Fibroblast of skin of back (primary cell): Measurements from ENCODE around the gene TMEM98. TPM values are rescaled to one million over a fixed set of nuclear protein-coding genes. Genes with fewer than 3 reads are reported as not detected.
A peak's percentile ranks its signal among the peaks of the same experiment; 100 is the strongest.
"Not testable (repeated sequence)": the region's sequence is repeated elsewhere in the genome, so short reads cannot be mapped to it uniquely, and the experiment has no call there.

Experiments used
- DNase-seq: peaks from one replicate; pipeline ENCODE4 v3.0.0-alpha.2; 2013
- polyA plus RNA-seq, 2 experiments: library from polyadenylated mRNA; unstranded; fragments of 120-200 nt; gene quantifications; one replicate each; pipeline ENCODE4 v1.2.1, GENCODE V29; 2013; ENCODE audit not compliant: insufficient read length in 2 of 2

Gene TMEM98, protein sequence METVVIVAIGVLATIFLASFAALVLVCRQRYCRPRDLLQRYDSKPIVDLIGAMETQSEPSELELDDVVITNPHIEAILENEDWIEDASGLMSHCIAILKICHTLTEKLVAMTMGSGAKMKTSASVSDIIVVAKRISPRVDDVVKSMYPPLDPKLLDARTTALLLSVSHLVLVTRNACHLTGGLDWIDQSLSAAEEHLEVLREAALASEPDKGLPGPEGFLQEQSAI
- polyA plus RNA-seq (2013, experiment 1 of 2; ENCODE audit: insufficient read length) = 64.5 TPM
- polyA plus RNA-seq (2013, experiment 2 of 2; ENCODE audit: insufficient read length) = 54.4 TPM

- peak; percentile 36 for DNase-seq
Observed at GRCh38 chr17:32927724-32928585, at the start of gene TMEM98. TSS of gene TMEM98 (plus strand) at chr17:32928153. CDS start at chr17:32931529, 3,376 bp downstream.

GRCh38 chr17:32878211-32878610 is 49.7 kb upstream of the TMEM98 start:
- no peak for DNase-seq

- no peak for DNase-seq
Observed at GRCh38 chr17:32879134-32879533, 48.8 kb upstream of the TMEM98 start.

GRCh38 chr17:32880671-32881453 is 47.1 kb upstream of the TMEM98 start:
- DNase-seq = no peak

GRCh38 chr17:32882029-32882428 is 45.9 kb upstream of the TMEM98 start:
- DNase-seq = no peak

DNA sequence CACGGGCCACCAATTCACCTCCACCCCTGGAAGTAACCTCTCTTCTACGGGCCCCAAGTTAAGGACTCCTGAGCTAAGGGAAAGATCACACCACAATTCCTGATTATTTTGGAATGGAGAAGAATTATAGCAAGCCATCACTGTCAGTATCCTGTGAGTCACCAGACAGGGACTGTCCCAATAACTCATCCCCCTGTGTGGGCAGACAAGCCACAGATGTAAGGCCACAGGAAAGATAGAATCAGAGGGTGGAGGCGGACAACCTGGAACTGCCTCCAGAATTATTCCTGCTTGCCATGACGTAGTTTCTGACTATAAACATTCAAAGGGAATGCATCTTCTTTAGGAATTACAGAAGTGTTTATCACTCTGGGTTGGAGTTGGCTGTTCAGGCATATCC is 45.2 kb upstream of the TMEM98 start:
- no peak for DNase-seq

- DNase-seq = not testable (repeated sequence)
Observed at GRCh38 chr17:32886951-32887350, 41.0 kb upstream of the TMEM98 start.

- not testable (repeated sequence) for DNase-seq
Observed at GRCh38 chr17:32887410-32887809, 40.5 kb upstream of the TMEM98 start.

DNA sequence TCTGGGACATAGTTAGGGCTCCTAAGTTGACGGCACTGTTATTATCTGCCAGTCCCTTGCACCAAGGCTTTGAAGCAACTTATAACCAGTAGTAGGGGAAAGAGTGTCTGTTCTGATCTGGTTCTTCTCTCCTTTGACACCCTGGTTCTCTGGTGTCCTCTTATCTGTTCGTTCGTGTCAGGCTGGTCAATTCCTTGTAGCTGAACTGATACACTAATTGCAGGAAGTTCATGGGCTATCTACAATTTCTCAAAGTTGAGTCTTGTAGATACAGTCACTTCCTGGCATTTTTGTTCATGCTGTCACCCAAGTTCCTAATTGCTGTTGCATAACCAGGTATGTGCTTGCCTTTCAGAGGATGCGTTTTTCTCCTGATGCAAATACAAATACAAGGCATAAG is 33.7 kb upstream of the TMEM98 start:
- no peak for DNase-seq

GRCh38 chr17:32896647-32897258 is 31.2 kb upstream of the TMEM98 start:
- DNase-seq = no peak

GRCh38 chr17:32899236-32900013 is 28.5 kb upstream of the TMEM98 start:
- no peak for DNase-seq

DNA sequence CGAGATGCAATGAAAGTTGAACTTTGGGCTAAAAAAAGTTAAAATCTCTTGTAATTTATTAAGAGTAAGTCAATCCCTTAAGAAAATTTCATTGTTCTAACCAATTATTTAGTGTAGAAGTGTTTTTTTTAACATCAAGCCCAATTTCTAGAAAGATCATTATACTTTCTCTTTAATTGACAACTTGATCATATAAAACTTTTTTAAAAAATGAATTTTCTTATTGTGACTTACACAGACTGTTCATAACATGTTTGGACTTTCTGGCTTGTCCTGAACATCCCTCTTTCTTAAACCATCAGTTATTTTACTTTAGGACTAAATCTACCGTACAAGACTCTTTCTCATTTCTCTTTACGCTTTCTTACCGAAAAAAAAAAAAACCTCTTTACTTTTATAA is 26.2 kb upstream of the TMEM98 start:
- no peak for DNase-seq

DNA sequence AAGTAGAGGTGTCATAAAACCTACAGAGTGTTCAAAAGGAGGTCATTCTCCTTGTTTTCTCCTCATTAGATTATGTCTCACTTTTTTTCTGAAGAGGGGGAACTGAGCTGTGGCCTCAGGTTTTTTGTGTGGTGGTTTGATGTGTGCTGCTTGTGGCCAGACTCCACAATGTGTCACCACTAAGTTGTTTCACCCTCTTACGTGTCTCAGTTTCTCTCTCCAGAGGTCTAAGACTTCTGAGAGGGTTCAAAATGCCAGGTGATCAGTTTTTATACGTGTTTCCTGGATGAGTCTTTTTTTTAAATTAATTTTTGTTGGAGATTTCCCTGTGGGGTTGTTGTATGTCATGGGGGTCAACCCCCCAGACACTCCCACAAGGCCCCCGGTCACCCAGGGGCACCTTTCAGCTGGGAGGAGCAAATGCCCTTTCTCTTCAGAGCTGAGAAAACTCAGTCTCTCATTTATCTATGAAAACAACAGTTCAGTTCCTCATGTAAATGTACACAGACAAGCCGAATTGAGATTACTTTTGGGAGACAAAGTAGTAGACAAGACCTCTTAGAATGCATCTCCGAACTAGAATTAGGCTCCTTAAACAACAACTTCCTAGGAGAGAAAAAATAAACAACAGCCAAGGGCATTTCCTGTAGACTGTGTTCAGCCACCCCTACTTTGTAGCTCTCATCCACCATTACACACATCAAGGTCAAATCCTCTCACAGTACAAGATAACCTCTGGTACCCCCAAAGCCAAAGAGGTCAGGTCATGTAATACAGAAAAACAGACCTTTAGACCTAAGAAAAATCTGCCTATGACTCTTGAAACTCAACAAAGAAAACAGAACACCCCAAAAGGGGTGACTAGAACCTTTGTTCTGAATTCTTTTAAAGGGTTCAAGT is 23.9 kb upstream of the TMEM98 start:
- no peak for DNase-seq

- no peak for DNase-seq
Observed at GRCh38 chr17:32904891-32905290, 23.1 kb upstream of the TMEM98 start.

DNA sequence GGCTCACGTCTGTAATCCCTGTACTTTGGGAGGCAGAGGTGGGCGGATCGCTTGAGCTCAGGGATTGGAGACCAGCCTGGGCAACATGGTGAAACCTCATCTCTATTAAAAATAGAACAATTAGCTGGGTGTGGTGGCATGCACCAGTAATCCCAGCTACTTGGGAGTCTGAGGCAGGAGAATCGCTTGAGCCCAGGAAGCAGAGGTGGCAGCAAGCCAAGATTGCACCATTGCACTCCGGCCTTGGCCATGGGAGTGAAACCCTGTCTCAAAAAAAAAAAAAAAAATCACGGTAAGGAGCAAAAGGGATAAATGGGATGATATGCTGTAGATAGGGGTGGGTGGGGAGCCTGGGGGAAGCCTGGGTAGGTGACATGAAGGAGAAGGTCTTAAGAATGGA is 20.4 kb upstream of the TMEM98 start:
- DNase-seq = no peak

GRCh38 chr17:32909787-32910369 is 18.1 kb upstream of the TMEM98 start:
- DNase-seq = peak; percentile 80

- no peak for DNase-seq
Observed at GRCh38 chr17:32910769-32911168, 17.2 kb upstream of the TMEM98 start.

DNA sequence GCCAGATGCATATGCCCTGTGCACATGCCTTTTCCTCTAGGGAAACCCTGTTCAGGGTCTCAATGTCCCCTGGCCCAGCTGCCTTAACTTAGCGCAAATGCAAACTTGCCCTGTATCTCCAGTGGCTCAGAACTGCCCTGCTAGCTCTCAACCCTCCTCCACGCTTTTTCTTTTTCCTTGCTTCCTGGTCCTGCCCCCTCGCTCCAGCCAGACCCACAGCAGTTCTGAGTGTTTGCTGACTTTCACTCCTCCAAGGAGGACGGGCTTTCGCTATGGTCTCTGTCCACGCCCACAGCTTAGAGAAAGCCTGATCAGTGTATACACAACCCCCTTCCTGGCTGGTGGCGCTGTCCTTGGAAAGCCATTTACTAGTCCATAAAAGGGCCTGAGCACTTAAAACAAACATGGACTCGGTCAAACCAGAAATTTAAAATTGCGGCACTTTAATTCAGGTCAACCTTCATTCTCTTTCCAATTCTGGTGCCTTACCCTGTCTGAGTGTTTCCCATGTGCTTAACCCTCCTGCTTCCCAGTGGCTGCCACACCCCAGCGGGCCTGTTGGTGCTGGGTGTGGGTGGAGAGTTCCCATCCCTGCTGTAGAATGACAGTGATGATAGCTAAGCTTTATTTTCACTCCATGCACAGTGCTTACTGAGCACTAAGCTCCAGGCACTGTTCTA is 15.6 kb upstream of the TMEM98 start:
- DNase-seq = peak; percentile 76

- DNase-seq = no peak
Observed at GRCh38 chr17:32913593-32913992, 14.4 kb upstream of the TMEM98 start.

- DNase-seq = no peak
Observed at GRCh38 chr17:32914181-32914580, 13.8 kb upstream of the TMEM98 start.
